ENCODE measurements around the gene ROMO1. TPM values are rescaled to one million over a fixed set of nuclear protein-coding genes. Genes with fewer than 3 reads are reported as not detected.

Gene ROMO1
- polyA plus RNA-seq, 2 of the 4 experiments (the other 2 are of a cell fraction), result 201 to 430 TPM

DNA sequence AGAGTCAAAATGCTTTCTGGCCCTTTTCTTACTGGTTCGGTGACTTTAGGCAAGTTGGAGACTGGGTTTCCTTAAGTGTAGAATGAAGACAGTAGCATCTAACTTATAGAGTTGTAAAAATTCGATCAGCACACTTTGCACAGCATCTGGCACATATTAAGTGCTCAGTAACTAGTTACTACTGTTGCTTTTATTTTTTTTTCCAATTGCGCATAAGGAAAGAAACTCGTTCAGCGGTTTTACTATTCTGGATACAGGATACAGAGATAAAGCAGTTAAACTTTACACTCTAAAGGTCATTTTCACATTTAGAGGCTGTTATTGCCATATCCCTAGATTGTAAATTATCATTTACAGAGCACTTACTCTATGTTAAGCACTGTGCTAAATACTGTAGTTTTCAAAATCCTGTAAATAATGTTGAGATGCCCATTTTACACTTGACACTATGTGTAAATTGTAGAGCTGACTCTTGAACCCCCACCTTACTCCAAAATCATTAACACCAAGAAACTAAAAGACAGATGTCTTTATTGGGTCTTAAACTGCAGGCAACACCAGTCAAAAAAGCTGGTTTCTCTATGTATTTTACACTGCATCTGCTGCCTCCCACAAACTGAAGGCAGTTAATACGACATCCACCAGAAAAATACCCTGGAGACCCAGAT lies 886 bp downstream of the ROMO1 start:
- peak in 1 of 2 experiments; percentile 5; a peak in 3 of 6 replicates for ATAC-seq
- TF ChIP-seq PHF8 (IDR thresholded peaks at IDR 0.05; ENCODE audit: borderline replicate concordance, low read depth) (no peak), ZNF302 (CRISPR knock-in tag; IDR thresholded peaks at IDR 0.05) (no peak), KDM1A (IDR thresholded peaks at IDR 0.05; ENCODE audit: low read depth) (no peak), BCL3 (IDR thresholded peaks at IDR 0.05) (no peak), ATOH8 (CRISPR knock-in tag; IDR thresholded peaks at IDR 0.05; ENCODE audit: low read depth) (no peak), HOXB13 (CRISPR knock-in tag; IDR thresholded peaks at IDR 0.05; ENCODE audit: low read depth) (no peak), POLR2A (IDR thresholded peaks at IDR 0.05; ENCODE audit: low read length) (no peak), GATA3 (IDR thresholded peaks at IDR 0.05; ENCODE audit: borderline replicate concordance) (no peak), HOXA7 (CRISPR knock-in tag; IDR thresholded peaks at IDR 0.05) (no peak), MYC (IDR thresholded peaks at IDR 0.05; ENCODE audit: borderline replicate concordance, low read length) (no peak), HEYL (CRISPR knock-in tag; IDR thresholded peaks at IDR 0.05) (no peak), EP300 (IDR thresholded peaks at IDR 0.05) (no peak), CBX8 (IDR thresholded peaks at IDR 0.05) (no peak), HES2 (IDR thresholded peaks at IDR 0.05) (no peak), TFCP2L1 (CRISPR knock-in tag; IDR thresholded peaks at IDR 0.05) (no peak), FOXS1 (CRISPR knock-in tag; IDR thresholded peaks at IDR 0.05) (no peak), MAFK (IDR thresholded peaks at IDR 0.05; ENCODE audit: partially characterized antibody) (no peak), HMGXB4 (CRISPR knock-in tag; IDR thresholded peaks at IDR 0.05; ENCODE audit: borderline replicate concordance) (no peak)
- WGBS (ENCODE audit: missing lambda C conversion rate), result 33% methylated on average over 6 of the region's 6 CpGs
- Histone ChIP-seq H3K4me3 (peak overlapping the region; percentile 90), H3K4me1 (peaks cover 28% of the 10 kb centered on the region), H3K4me2 (peak overlapping the region; percentile 99), H3K9me3 (no peaks in the 10 kb centered on the region), H3K27ac (peak overlapping the region; percentile 94 to 95)
- CTCF ChIA-PET, result interaction anchor here (0.8 to 2.1 kb wide), 3 partner anchors 10 to 236 kb away, joined by 3 to 8 read pairs (median 3); no protein-coding TSS in a partner anchor
- FAIRE-seq, result no peak
- DNase-seq (ENCODE audit: low read depth in 1 of 2, low spot score in 1 of 2), result no peak
- POLR2A ChIA-PET, result interaction anchor here (0.6 to 1.9 kb wide), 5 partner anchors 36 to 132 kb away, joined by 3 to 11 read pairs (median 5); partner anchors contain the start of genes CPNE1, RBM12 and RBM39

GRCh38 chr20:35700625-35701148 lies 1.5 kb downstream of the ROMO1 start:
- no peaks in the 10 kb centered on the region for H3K9me3 ChIP-seq
- TF ChIP-seq JUN (IDR thresholded peaks at IDR 0.05), result peak in 1 of 2 experiments; percentile 36; a peak in 3 of 5 replicates
- no peak for TF ChIP-seq ZSCAN20 (CRISPR knock-in tag; IDR thresholded peaks at IDR 0.05)
- no peak for TF ChIP-seq RAD21 (conservative IDR thresholded peaks at IDR 0.05 in 1 of 2, IDR thresholded peaks at IDR 0.05 in 1 of 2)
- TF ChIP-seq MYC (IDR thresholded peaks at IDR 0.05; ENCODE audit: borderline replicate concordance, low read length), result no peak
- no peak for TF ChIP-seq BCL3 (IDR thresholded peaks at IDR 0.05)
- no peak for TF ChIP-seq CHD2 (IDR thresholded peaks at IDR 0.05; ENCODE audit: low read length, partially characterized antibody)
- TF ChIP-seq FOSB (CRISPR knock-in tag; IDR thresholded peaks at IDR 0.05), result no peak
- TF ChIP-seq NFE2L2 (conservative IDR thresholded peaks at IDR 0.05; ENCODE audit: low read length), result no peak
- no peak for TF ChIP-seq RCOR1 (IDR thresholded peaks at IDR 0.05; ENCODE audit: low read depth, low read length)
- TF ChIP-seq CBX8 (IDR thresholded peaks at IDR 0.05), result no peak
- 0 out of 2 replicates have a peak, but pooled peaks have one; percentile 46 for TF ChIP-seq RARB (CRISPR knock-in tag; IDR thresholded peaks at IDR 0.05)
- no peak for TF ChIP-seq JUNB (IDR thresholded peaks at IDR 0.05)
- TF ChIP-seq ESRRA (IDR thresholded peaks at IDR 0.05; ENCODE audit: borderline replicate concordance, low read length), result no peak
- TF ChIP-seq TFCP2L1 (CRISPR knock-in tag; IDR thresholded peaks at IDR 0.05), result no peak
- 0 out of 2 replicates have a peak, but pooled peaks have one; percentile 28 for TF ChIP-seq ATOH8 (CRISPR knock-in tag; IDR thresholded peaks at IDR 0.05; ENCODE audit: low read depth)
- no peak for TF ChIP-seq HOXA7 (CRISPR knock-in tag; IDR thresholded peaks at IDR 0.05)
- no peak for TF ChIP-seq HES2 (IDR thresholded peaks at IDR 0.05)
- TF ChIP-seq SREBF2 (IDR thresholded peaks at IDR 0.05), result no peak
- no peak for TF ChIP-seq HEYL (CRISPR knock-in tag; IDR thresholded peaks at IDR 0.05)

More at GRCh38 chr20:35700625-35701148, 1.5 kb downstream of the ROMO1 start:
- WGBS (ENCODE audit: missing lambda C conversion rate), result 88% methylated on average over 7 of the region's 7 CpGs
- H3K4me1 ChIP-seq, result peaks cover 28% of the 10 kb centered on the region
- H3K4me3 ChIP-seq, result peak overlapping the region; percentile 90; the same call in 2 of the 3 replicates
- FAIRE-seq (no peak), ATAC-seq (peak; percentile 1 to 8; a peak in 4 of 6 replicates), DNase-seq (ENCODE audit: low read depth in 1 of 2, low spot score in 1 of 2) (peak in 1 of 2 experiments; percentile 22)
- CTCF ChIA-PET, result interaction anchor here (0.8 to 2.1 kb wide), 3 partner anchors 9 to 236 kb away, joined by 3 to 8 read pairs (median 3); no protein-coding TSS in a partner anchor
- 0 out of 6 replicates have a peak overlapping the region, but pooled peaks of 1 of the 2 experiments have one; percentile 2 for H3K27ac ChIP-seq
- peak overlapping the region; percentile 99 for H3K4me2 ChIP-seq
- POLR2A ChIA-PET, result interaction anchor here (0.6 to 1.9 kb wide), 3 partner anchors 10 to 76 kb away, joined by 3 to 11 read pairs (median 4); partner anchors contain the start of gene RBM39

Measured in A549 (cell line).